Measurements from ENCODE around the gene CCDC47.
"Not testable (repeated sequence)": the region's sequence is repeated elsewhere in the genome, so short reads cannot be mapped to it uniquely, and the experiment has no call there.

CCDC47 gene

DNA sequence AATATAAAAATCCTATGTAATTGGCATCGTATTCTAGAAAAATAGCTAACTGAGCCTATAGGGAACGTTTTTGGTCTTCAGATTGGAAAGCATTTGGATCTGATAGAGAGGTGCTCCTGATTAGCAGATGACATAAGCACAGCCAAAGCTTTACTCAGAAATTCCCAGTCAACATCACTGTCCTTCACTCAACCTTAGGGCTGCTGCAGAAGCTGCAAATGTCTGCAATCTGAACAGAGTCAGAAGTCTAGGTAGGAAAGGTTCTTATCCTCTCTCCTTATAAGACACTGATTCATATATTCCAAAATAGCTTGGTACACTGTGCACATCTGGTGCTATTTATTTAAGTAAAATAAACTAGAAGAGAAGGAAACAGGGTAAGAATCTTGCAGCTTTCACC, 51.0 kb downstream of the CCDC47 start:
- H3K4me3 ChIP-seq (IDR thresholded peaks at IDR 0.05; ENCODE audit: insufficient read depth, low read depth, low read length): no peak overlapping the region
- TF ChIP-seq, protein P1, sequence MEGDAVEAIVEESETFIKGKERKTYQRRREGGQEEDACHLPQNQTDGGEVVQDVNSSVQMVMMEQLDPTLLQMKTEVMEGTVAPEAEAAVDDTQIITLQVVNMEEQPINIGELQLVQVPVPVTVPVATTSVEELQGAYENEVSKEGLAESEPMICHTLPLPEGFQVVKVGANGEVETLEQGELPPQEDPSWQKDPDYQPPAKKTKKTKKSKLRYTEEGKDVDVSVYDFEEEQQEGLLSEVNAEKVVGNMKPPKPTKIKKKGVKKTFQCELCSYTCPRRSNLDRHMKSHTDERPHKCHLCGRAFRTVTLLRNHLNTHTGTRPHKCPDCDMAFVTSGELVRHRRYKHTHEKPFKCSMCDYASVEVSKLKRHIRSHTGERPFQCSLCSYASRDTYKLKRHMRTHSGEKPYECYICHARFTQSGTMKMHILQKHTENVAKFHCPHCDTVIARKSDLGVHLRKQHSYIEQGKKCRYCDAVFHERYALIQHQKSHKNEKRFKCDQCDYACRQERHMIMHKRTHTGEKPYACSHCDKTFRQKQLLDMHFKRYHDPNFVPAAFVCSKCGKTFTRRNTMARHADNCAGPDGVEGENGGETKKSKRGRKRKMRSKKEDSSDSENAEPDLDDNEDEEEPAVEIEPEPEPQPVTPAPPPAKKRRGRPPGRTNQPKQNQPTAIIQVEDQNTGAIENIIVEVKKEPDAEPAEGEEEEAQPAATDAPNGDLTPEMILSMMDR (conservative IDR thresholded peaks at IDR 0.05; ENCODE audit: low read depth, low read length): no peak
- no peaks in the 10 kb centered on the region for H3K79me2 ChIP-seq (ENCODE audit: insufficient read depth, low read depth)
- H2AFZ ChIP-seq (ENCODE audit: low read depth): no peak overlapping the region
- no peaks in the 10 kb centered on the region for H3K36me3 ChIP-seq (ENCODE audit: insufficient read depth)
- H3K27ac ChIP-seq: no peak overlapping the region
- no peak overlapping the region for H3K4me2 ChIP-seq
- H3K4me1 ChIP-seq (ENCODE audit: low read depth, poor library complexity, severe bottlenecking): no peaks in the 10 kb centered on the region
- no peaks in the 10 kb centered on the region for H4K20me1 ChIP-seq (ENCODE audit: insufficient read depth)
- no peak overlapping the region for H3K9ac ChIP-seq
- H3K27me3 ChIP-seq (ENCODE audit: insufficient read depth, low read depth): no peaks in the 10 kb centered on the region

GRCh38 chr17:63720194-63720593, 53.2 kb downstream of the CCDC47 start:
- H3K36me3 ChIP-seq (ENCODE audit: insufficient read depth); H3K4me2 ChIP-seq; H3K4me3 ChIP-seq (IDR thresholded peaks at IDR 0.05; ENCODE audit: insufficient read depth, low read depth, low read length); H3K27ac ChIP-seq; H3K79me2 ChIP-seq (ENCODE audit: insufficient read depth, low read depth); H3K9ac ChIP-seq; H3K27me3 ChIP-seq (ENCODE audit: insufficient read depth, low read depth); H3K4me1 ChIP-seq (ENCODE audit: low read depth, poor library complexity, severe bottlenecking); H2AFZ ChIP-seq (ENCODE audit: low read depth); H4K20me1 ChIP-seq (ENCODE audit: insufficient read depth): not testable (repeated sequence)

DNA sequence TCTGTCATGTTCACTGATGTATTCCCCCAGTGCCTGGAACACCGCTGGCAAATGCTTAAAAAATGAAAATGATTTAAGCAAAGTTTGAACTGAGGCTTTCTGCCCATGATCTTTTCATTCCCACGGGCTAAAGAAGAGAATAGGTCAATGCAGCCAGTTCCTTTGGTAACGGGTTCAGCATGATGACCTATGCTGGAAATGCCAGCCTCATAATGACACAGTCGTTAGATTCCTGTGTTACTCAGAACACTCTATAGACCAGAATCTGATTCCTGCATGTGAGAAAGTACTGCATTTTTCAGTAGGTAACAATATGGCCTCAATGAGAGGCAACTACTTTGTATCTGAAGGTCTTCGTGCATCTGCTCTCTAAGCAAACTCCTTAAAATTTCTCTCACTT, 54.4 kb downstream of the CCDC47 start:
- no peak overlapping the region for H3K4me2 ChIP-seq
- H3K4me1 ChIP-seq (ENCODE audit: low read depth, poor library complexity, severe bottlenecking): no peaks in the 10 kb centered on the region
- H3K36me3 ChIP-seq (ENCODE audit: insufficient read depth): no peaks in the 10 kb centered on the region
- no peaks in the 10 kb centered on the region for H4K20me1 ChIP-seq (ENCODE audit: insufficient read depth)
- no peak overlapping the region for H3K9ac ChIP-seq
- TF ChIP-seq, protein P1 (conservative IDR thresholded peaks at IDR 0.05; ENCODE audit: low read depth, low read length): no peak
- H2AFZ ChIP-seq (ENCODE audit: low read depth): no peak overlapping the region
- no peaks in the 10 kb centered on the region for H3K79me2 ChIP-seq (ENCODE audit: insufficient read depth, low read depth)
- H3K4me3 ChIP-seq (IDR thresholded peaks at IDR 0.05; ENCODE audit: insufficient read depth, low read depth, low read length): no peak overlapping the region
- H3K27ac ChIP-seq: no peak overlapping the region
- H3K27me3 ChIP-seq (ENCODE audit: insufficient read depth, low read depth): no peaks in the 10 kb centered on the region

DNA sequence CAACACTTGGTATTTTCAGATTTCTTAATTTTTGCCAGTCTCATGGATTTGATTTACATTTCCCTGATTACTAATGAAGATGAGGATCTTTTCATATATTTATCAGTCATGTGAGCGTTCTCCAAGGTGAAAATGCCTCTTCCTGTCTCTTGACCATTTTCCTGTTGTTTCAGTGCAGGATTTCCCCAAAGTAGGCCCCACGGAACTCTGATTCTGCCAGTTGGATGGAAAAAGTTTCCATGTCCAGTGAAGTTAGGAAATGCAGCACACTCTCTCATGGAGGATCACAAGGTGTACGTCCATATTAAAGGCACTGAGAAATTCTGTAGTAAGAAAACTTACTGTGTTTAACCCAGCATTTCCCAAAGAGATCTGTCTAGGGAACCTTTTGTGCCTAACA, 57.0 kb downstream of the CCDC47 start:
- Histone ChIP-seq H3K4me1 (ENCODE audit: low read depth, poor library complexity, severe bottlenecking) (no peaks in the 10 kb centered on the region), H3K4me2 (no peak overlapping the region), H3K9ac (no peak overlapping the region), H3K79me2 (ENCODE audit: insufficient read depth, low read depth) (no peaks in the 10 kb centered on the region), H2AFZ (ENCODE audit: low read depth) (no peak overlapping the region), H3K4me3 (IDR thresholded peaks at IDR 0.05; ENCODE audit: insufficient read depth, low read depth, low read length) (no peak overlapping the region), H3K27ac (no peak overlapping the region), H4K20me1 (ENCODE audit: insufficient read depth) (no peaks in the 10 kb centered on the region), H3K36me3 (ENCODE audit: insufficient read depth) (no peaks in the 10 kb centered on the region), H3K27me3 (ENCODE audit: insufficient read depth, low read depth) (no peaks in the 10 kb centered on the region)
- TF ChIP-seq, protein P1 (conservative IDR thresholded peaks at IDR 0.05; ENCODE audit: low read depth, low read length): no peak

- H4K20me1 ChIP-seq (ENCODE audit: insufficient read depth): no peaks in the 10 kb centered on the region
- no peak overlapping the region for H2AFZ ChIP-seq (ENCODE audit: low read depth)
- H3K4me2 ChIP-seq: no peak overlapping the region
- no peak overlapping the region for H3K4me3 ChIP-seq (IDR thresholded peaks at IDR 0.05; ENCODE audit: insufficient read depth, low read depth, low read length)
- no peaks in the 10 kb centered on the region for H3K36me3 ChIP-seq (ENCODE audit: insufficient read depth)
- no peak overlapping the region for H3K9ac ChIP-seq
- no peaks in the 10 kb centered on the region for H3K4me1 ChIP-seq (ENCODE audit: low read depth, poor library complexity, severe bottlenecking)
- no peaks in the 10 kb centered on the region for H3K79me2 ChIP-seq (ENCODE audit: insufficient read depth, low read depth)
- TF ChIP-seq, protein P1 (conservative IDR thresholded peaks at IDR 0.05; ENCODE audit: low read depth, low read length): no peak
- H3K27me3 ChIP-seq (ENCODE audit: insufficient read depth, low read depth): no peaks in the 10 kb centered on the region
- no peak overlapping the region for H3K27ac ChIP-seq
Measured at GRCh38 chr17:63714550-63715277, 58.7 kb downstream of the CCDC47 start.
